ENCODE data around the gene TACR1. TPM values are rescaled to one million over a fixed set of nuclear protein-coding genes. Genes with fewer than 3 reads are reported as not detected.

Gene TACR1
- total and polyA plus RNA-seq, 2 of the 8 experiments (the other 6 are each of a cell fraction or from before 2014, with no cell fraction given): 0.09 to 0.37 TPM

DNA sequence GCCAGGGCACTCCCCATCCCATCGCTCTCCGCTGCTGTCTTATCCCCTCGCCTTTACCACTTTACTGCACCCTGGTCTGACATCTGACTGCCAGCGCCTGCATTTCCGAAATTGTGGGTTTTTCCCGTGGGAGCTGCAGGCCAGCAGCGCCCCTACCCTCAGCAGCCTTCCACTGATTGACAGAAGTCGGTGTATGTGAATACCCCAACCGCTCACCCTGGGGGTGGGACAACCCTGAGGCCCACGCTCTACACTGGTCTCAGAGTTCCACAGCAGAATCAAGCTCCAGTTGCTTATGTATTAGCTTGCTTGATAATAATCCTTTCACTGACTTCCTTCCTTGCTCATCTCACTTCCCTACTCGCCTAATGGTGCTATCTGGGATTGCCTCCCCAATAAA is 178.8 kb downstream of the TACR1 start:
- WGBS, 2 experiments (ENCODE audit: extremely low coverage in 1 of 2, insufficient coverage in 1 of 2, insufficient read length in 1 of 2, insufficient replicate concordance in 2 of 2, low coverage in 1 of 2, low lambda C conversion rate in 2 of 2, missing lambda C conversion rate in 1 of 2): 95% methylated on average over 11 of the region's 11 CpGs; no CpG with 5 or more reads in 1 of the 2 experiments
- Histone ChIP-seq H4K20me1 (replicated peaks in 1 of 2; ENCODE audit: control insufficient read depth in 1 of 2, insufficient read depth in 2 of 2, low read length in 2 of 2) (no peaks in the 10 kb centered on the region), H3K9ac (replicated peaks in 1 of 4; ENCODE audit: extremely low read depth in 1 of 4, low read depth in 3 of 4, low read length in 3 of 4) (no peak overlapping the region), H2BK5ac (ENCODE audit: low read depth, low read length) (no peak overlapping the region), H4K91ac (replicated peaks; ENCODE audit: insufficient read length, low read length) (no peak overlapping the region), H3K4me2 (ENCODE audit: insufficient read depth in 1 of 2, low read depth in 2 of 2, low read length in 2 of 2) (no peak overlapping the region), H2BK20ac (ENCODE audit: low read length) (no peak overlapping the region), H3K18ac (ENCODE audit: extremely low read depth, low read length) (no peak overlapping the region), H4K8ac (ENCODE audit: extremely low read depth, insufficient read depth, low read length) (no peak overlapping the region), H3K23ac (ENCODE audit: insufficient read length) (no peak overlapping the region), H2BK12ac (ENCODE audit: low read depth, low read length) (no peak overlapping the region), H3K4ac (replicated peaks; ENCODE audit: insufficient read length, low read depth, low read length) (no peak overlapping the region), H2AFZ (ENCODE audit: low read length) (no peak overlapping the region), H3K4me3 (ENCODE audit: extremely low read depth in 1 of 4, insufficient read depth in 2 of 4, low read depth in 3 of 4, low read length in 4 of 4) (no peak overlapping the region), H3K23me2 (ENCODE audit: low read depth, low read length) (no peaks in the 10 kb centered on the region), H3K4me1 (replicated peaks in 1 of 4; ENCODE audit: control insufficient read depth in 3 of 4, insufficient read depth in 4 of 4, low read length in 3 of 4) (no peaks in the 10 kb centered on the region; a peak in 1 of 7 replicates), H2BK120ac (replicated peaks; ENCODE audit: low read depth, low read length) (no peak overlapping the region), H3K79me1 (ENCODE audit: low read depth, low read length) (no peaks in the 10 kb centered on the region), H4K5ac (ENCODE audit: insufficient read length, low read depth, low read length) (no peak overlapping the region), H3K9me3 (ENCODE audit: insufficient read depth in 2 of 2, low read depth in 1 of 2, low read length in 1 of 2) (no peaks in the 10 kb centered on the region), H3K27me3 (replicated peaks in 1 of 4; ENCODE audit: control insufficient read depth in 3 of 4, extremely low read depth in 1 of 4, insufficient read depth in 3 of 4, low read length in 3 of 4) (no peaks in the 10 kb centered on the region), H2BK15ac (ENCODE audit: low read length) (no peak overlapping the region), H3K79me2 (ENCODE audit: control insufficient read depth in 1 of 2, insufficient read depth in 2 of 2, low read length in 2 of 2) (no peaks in the 10 kb centered on the region), H3K27ac (ENCODE audit: low read depth, low read length) (no peak overlapping the region), H3K14ac (ENCODE audit: insufficient read length) (no peak overlapping the region), H3K36me3 (ENCODE audit: control insufficient read depth in 2 of 4, insufficient read depth in 4 of 4, low read length in 3 of 4) (no peaks in the 10 kb centered on the region), H3K56ac (replicated peaks; ENCODE audit: insufficient read length, low read depth, low read length) (no peak overlapping the region), H2AK5ac (ENCODE audit: low read depth, low read length) (no peak overlapping the region)
- no peak for DNase-seq (ENCODE audit: low read depth in 1 of 2, low spot score in 2 of 2)
- ChIA-PET CTCF (ENCODE audit: partially characterized antibody) (interaction anchor here (3.1 kb wide), 1 partner anchor 13 kb away, joined by 11 read pairs; no protein-coding TSS in a partner anchor), POLR2A (ENCODE audit: partially characterized antibody) (no interaction called here)
- FAIRE-seq: no peak
- TF ChIP-seq SP2 (IDR thresholded peaks at IDR 0.05; ENCODE audit: low read length) (no peak), BRCA1 (IDR thresholded peaks at IDR 0.05; ENCODE audit: low read depth, low read length) (no peak), KDM1A (IDR thresholded peaks at IDR 0.05; ENCODE audit: borderline replicate concordance, low read length) (no peak), SP1 (IDR thresholded peaks at IDR 0.05; ENCODE audit: low read depth, low read length) (no peak), HDAC2 (IDR thresholded peaks at IDR 0.05; ENCODE audit: borderline replicate concordance in 1 of 2, low read depth in 2 of 2, low read length in 2 of 2) (no peak), ZNF274 (IDR thresholded peaks at IDR 0.05; ENCODE audit: borderline replicate concordance, extremely low read depth, low read length) (no peak), RBBP5 (IDR thresholded peaks at IDR 0.05; ENCODE audit: borderline replicate concordance, low read depth, low read length) (no peak), NRF1 (IDR thresholded peaks at IDR 0.05; ENCODE audit: low read depth, low read length) (no peak), MAFK (IDR thresholded peaks at IDR 0.05; ENCODE audit: low read depth, low read length) (no peak), CEBPB (IDR thresholded peaks at IDR 0.05; ENCODE audit: low read depth, low read length) (no peak)
- TF ChIP-seq, protein P1, sequence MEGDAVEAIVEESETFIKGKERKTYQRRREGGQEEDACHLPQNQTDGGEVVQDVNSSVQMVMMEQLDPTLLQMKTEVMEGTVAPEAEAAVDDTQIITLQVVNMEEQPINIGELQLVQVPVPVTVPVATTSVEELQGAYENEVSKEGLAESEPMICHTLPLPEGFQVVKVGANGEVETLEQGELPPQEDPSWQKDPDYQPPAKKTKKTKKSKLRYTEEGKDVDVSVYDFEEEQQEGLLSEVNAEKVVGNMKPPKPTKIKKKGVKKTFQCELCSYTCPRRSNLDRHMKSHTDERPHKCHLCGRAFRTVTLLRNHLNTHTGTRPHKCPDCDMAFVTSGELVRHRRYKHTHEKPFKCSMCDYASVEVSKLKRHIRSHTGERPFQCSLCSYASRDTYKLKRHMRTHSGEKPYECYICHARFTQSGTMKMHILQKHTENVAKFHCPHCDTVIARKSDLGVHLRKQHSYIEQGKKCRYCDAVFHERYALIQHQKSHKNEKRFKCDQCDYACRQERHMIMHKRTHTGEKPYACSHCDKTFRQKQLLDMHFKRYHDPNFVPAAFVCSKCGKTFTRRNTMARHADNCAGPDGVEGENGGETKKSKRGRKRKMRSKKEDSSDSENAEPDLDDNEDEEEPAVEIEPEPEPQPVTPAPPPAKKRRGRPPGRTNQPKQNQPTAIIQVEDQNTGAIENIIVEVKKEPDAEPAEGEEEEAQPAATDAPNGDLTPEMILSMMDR (IDR thresholded peaks at IDR 0.05; ENCODE audit: control extremely low read depth in 1 of 3, insufficient read depth in 1 of 3, low read depth in 1 of 3, low read length in 3 of 3): no peak
- TF ChIP-seq, protein P2, sequence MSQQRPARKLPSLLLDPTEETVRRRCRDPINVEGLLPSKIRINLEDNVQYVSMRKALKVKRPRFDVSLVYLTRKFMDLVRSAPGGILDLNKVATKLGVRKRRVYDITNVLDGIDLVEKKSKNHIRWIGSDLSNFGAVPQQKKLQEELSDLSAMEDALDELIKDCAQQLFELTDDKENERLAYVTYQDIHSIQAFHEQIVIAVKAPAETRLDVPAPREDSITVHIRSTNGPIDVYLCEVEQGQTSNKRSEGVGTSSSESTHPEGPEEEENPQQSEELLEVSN (IDR thresholded peaks at IDR 0.05): no peak

Data from H1 (cell line).